ENCODE measurements around the gene PKIB. TPM values are rescaled to one million over a fixed set of nuclear protein-coding genes. Genes with fewer than 3 reads are reported as not detected.

PKIB gene
- total and polyA plus RNA-seq, 2 of the 4 experiments (the other 2 are of a cell fraction) = 6.3 to 13.1 TPM

- H3K36me3 ChIP-seq (ENCODE audit: control insufficient read depth, insufficient read depth, low read length) = no peaks in the 10 kb centered on the region
- no peak overlapping the region for H2AFZ ChIP-seq (replicated peaks; ENCODE audit: low read length, poor library complexity)
- no peak overlapping the region for H2BK120ac ChIP-seq (ENCODE audit: low read depth, low read length)
- H2BK15ac ChIP-seq (ENCODE audit: low read depth, low read length) = no peak overlapping the region
- no peak for DNase-seq
- no peak overlapping the region for H4K5ac ChIP-seq (ENCODE audit: low read depth, low read length)
- no peak overlapping the region for H3K23ac ChIP-seq (ENCODE audit: low read depth, low read length)
- H3K9ac ChIP-seq (ENCODE audit: low read depth, low read length) = no peak overlapping the region
- no peak overlapping the region for H3K4me3 ChIP-seq (ENCODE audit: insufficient read depth, low read depth, low read length)
- no peaks in the 10 kb centered on the region for H4K20me1 ChIP-seq (ENCODE audit: insufficient read depth, low read length)
- H3K4ac ChIP-seq (ENCODE audit: low read depth, low read length) = no peak overlapping the region
- H2AK5ac ChIP-seq (ENCODE audit: low read depth, low read length) = no peak overlapping the region
- TF ChIP-seq SMC3 (IDR thresholded peaks at IDR 0.05; ENCODE audit: low read depth, low read length) (no peak), CEBPB (IDR thresholded peaks at IDR 0.05; ENCODE audit: low read depth, low read length) (no peak), CHD1 (IDR thresholded peaks at IDR 0.05; ENCODE audit: low read depth, low read length) (no peak), RCOR1 (IDR thresholded peaks at IDR 0.05; ENCODE audit: insufficient replicate concordance, low read length) (no peak), MAZ (IDR thresholded peaks at IDR 0.05; ENCODE audit: borderline replicate concordance, low read depth, low read length) (no peak), CTCF (conservative IDR thresholded peaks at IDR 0.05; ENCODE audit: low read depth, low read length) (no peak), RFX5 (IDR thresholded peaks at IDR 0.05; ENCODE audit: low read depth, low read length) (no peak), RAD21 (IDR thresholded peaks at IDR 0.05; ENCODE audit: low read length) (no peak), NFE2L2 (IDR thresholded peaks at IDR 0.05; ENCODE audit: low read depth, low read length) (no peak), ELK1 (IDR thresholded peaks at IDR 0.05; ENCODE audit: borderline replicate concordance, low read depth, low read length) (no peak), POLR2A (IDR thresholded peaks at IDR 0.05; ENCODE audit: low read depth, low read length) (no peak), MXI1 (IDR thresholded peaks at IDR 0.05; ENCODE audit: borderline replicate concordance, low read depth, low read length) (no peak), FOS (IDR thresholded peaks at IDR 0.05; ENCODE audit: low read depth, low read length) (no peak), MAFK (IDR thresholded peaks at IDR 0.05; ENCODE audit: low read depth, low read length) (no peak), BHLHE40 (IDR thresholded peaks at IDR 0.05; ENCODE audit: low read depth, low read length) (no peak)
- TF ChIP-seq, protein P1, sequence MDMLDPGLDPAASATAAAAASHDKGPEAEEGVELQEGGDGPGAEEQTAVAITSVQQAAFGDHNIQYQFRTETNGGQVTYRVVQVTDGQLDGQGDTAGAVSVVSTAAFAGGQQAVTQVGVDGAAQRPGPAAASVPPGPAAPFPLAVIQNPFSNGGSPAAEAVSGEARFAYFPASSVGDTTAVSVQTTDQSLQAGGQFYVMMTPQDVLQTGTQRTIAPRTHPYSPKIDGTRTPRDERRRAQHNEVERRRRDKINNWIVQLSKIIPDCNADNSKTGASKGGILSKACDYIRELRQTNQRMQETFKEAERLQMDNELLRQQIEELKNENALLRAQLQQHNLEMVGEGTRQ (IDR thresholded peaks at IDR 0.05; ENCODE audit: low read depth, low read length) = no peak
- H3K56ac ChIP-seq (ENCODE audit: extremely low read depth, insufficient read depth, low read length) = no peak overlapping the region
- no peak overlapping the region for H3K18ac ChIP-seq (ENCODE audit: low read depth, low read length)
- no peak overlapping the region for H4K91ac ChIP-seq (ENCODE audit: insufficient read depth, low read depth, low read length)
- no peak overlapping the region for H4K8ac ChIP-seq (ENCODE audit: low read depth in 2 of 2, low read length in 2 of 2)
- no peaks in the 10 kb centered on the region for H3K79me1 ChIP-seq (ENCODE audit: low read depth in 1 of 2, low read length in 2 of 2)
- intact Hi-C loops (cut with micrococcal nuclease) = no loop called here
- H3K27me3 ChIP-seq (ENCODE audit: control insufficient read depth, insufficient read depth, low read length) = no peaks in the 10 kb centered on the region; the same call in 1 of the 2 replicates
- H3K9me3 ChIP-seq (ENCODE audit: control insufficient read depth, insufficient read depth, low read length) = no peaks in the 10 kb centered on the region
- no peaks in the 10 kb centered on the region for H3K4me1 ChIP-seq (ENCODE audit: control insufficient read depth, insufficient read depth, low read length)
- dilution Hi-C loops (cut with HindIII; ENCODE audit: low sequenced_read_pairs, unreplicated experiment) = no loop called here
- ChIA-PET CTCF (no interaction called here), POLR2A (ENCODE audit: unreplicated experiment) (no interaction called here)
- no peak overlapping the region for H2BK20ac ChIP-seq (ENCODE audit: low read depth, low read length)
- in situ Hi-C loops (cut with MboI; ENCODE audit: low sequenced_read_pairs) = no loop called here
- no peak for ATAC-seq (ENCODE audit: low read depth)
- WGBS, 2 experiments (ENCODE audit: extremely low coverage in 2 of 2, insufficient read length in 1 of 2) = no CpG with 5 or more reads among the region's 3 CpGs
- no peaks in the 10 kb centered on the region for H3K9me1 ChIP-seq (ENCODE audit: insufficient read depth, low read length)
- H3K14ac ChIP-seq (replicated peaks; ENCODE audit: low read depth, low read length) = no peak overlapping the region
- no peak overlapping the region for H3K4me2 ChIP-seq (ENCODE audit: low read depth, low read length)
- no TSS peak for BruUV-seq (replicated peaks)
- no peak overlapping the region for H3K27ac ChIP-seq (ENCODE audit: insufficient read depth, low read length)
- H2AK9ac ChIP-seq (replicated peaks; ENCODE audit: low read depth, low read length, poor library complexity) = no peak overlapping the region
- no peak overlapping the region for H2BK5ac ChIP-seq (ENCODE audit: low read depth, low read length, poor library complexity, severe bottlenecking)
Measured at GRCh38 chr6:122772724-122773415, 162.7 kb downstream of the PKIB start.

Data from IMR-90 (cell line).